GM19025 (cell line): ENCODE measurements around the gene DENND6B.

Experiments used
- ATAC-seq: cut with Tn5 transposase; IDR thresholded peaks from one replicate; pipeline ENCODE4 v1.9.1; 2021; ENCODE audit warnings: mild to moderate bottlenecking, low read depth, moderate library complexity; ENCODE audit not compliant: unreplicated experiment

Gene DENND6B

GRCh38 chr22:50289942-50290630 lies 36.7 kb downstream of the DENND6B start:
- no peak for ATAC-seq

DNA sequence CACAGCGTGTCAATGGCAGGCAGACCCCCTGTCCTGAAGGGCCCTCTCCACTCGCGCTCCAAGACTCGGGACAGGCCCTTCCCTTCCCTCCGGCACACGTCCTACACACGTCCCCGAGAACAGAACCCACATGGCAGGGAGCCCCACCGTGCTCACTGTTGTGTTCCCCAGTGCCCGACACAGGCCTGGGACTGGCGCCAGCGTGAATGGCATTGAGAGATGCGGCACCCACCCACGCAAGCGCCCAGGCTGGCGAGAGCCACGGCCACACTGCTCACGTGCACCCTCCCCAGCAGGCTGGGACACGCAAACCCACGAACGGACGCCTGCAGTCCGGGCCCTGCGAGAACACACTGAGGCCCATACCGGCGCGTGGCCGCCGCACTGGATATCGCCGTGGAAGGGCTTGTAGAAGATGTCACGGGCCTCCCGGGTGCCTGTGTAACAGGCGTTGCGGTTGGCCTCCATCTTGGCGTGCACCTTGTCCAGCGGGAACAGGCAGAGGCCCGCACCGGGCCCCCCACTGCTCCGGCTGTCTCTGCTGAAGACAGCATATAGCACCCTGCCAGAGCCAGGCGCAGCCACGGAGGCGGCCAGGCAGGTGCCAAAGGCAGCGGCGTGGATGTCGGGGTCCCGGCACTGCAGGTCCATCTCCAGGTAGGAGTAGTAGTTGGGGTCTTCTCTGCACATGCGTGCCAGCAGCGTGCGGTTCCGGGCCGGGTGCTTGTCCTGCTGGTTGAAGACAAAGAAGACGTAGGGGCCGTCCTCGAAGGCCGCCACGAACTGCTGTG lies 37.5 kb downstream of the DENND6B start:
- no peak for ATAC-seq

- ATAC-seq = no peak
These were observed 39.1 kb downstream of the DENND6B start for GRCh38 chr22:50287731-50288130.

GRCh38 chr22:50286701-50287318 lies 40.0 kb downstream of the DENND6B start:
- ATAC-seq = no peak

DNA sequence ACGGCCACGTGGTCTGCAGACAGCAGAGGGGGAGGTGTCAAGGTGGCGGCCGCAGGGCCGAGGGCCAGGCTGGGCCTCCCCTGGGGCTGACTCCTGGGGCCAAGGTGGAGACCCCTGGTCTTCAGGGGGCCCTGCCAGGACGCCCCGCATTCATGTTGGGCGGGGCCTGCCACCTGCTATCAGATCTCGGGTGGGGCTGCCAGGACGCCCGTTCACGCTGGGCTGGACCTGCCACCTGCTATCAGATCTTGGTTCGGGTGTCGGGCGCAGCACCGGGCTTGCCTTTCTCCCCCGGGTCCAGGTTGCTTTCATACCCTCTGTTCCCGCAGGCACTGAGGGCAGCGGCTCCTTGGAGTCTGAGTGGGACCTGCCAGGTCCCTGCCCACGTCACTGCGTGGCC lies 40.5 kb downstream of the DENND6B start:
- no peak for ATAC-seq

- no peak for ATAC-seq
These were observed 41.1 kb downstream of the DENND6B start for GRCh38 chr22:50285568-50286229.

- no peak for ATAC-seq
These were observed 42.3 kb downstream of the DENND6B start for GRCh38 chr22:50284479-50284878.

- ATAC-seq = no peak
These were observed 43.0 kb downstream of the DENND6B start for GRCh38 chr22:50283821-50284220.

DNA sequence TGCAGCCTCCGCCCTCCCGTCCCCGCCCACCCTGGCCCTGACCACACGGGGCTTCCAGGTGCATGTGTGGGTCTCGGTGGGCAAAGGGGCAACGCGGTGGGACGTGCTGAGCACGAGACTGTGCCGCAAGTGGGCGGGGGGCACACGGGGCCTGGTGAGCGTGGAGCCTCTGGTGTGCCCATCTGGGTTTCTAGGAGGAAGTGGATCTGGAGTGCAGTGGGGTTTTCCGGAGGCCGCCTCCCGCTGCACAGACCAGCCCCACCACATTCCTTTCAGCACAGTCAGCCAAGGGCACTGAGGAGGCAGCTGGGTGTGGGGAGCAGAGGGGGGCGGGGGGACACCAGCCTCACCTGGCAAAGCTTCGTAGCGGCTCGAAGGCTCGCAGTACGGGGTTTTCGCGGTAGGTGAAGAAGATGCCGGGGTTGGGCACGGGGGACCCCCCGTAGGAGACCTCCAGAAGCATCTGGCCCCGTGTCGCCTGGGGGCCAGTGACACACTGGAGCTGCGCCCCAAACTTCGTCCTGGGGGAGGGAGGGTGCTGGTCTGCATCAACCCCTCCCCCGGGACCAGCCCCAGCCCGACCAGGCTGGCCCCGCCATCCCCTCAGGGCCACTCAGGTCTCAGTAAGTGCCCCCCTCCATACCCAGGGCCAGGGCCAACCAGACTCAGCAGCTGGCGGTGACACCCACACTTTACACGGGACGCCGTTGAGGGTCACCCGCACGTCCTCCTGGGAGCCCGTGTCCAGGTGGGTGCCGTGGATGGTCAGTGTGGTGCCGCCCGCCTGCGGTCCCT lies 44.3 kb downstream of the DENND6B start:
- no peak for ATAC-seq

DNA sequence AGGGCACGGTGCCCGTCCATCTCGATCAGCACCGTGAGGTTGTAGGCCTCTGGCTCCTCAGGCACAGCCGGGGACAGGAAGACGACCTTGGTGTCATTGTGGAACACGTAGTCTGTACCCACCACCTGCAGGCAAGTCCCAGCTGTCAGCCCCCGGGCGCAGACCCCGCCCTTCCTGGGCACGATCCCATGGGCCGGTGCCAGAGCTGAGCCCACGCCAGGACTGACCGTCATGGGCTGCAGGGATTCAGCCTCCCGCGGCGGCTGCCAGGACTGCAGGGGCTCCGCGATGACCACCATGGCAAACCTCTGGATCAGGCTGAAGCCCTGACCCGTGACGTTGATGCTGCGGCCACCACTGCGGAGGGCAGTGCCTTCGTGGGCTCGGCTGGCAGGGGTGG lies 44.9 kb downstream of the DENND6B start:
- no peak for ATAC-seq

GRCh38 chr22:50281384-50281760 lies 45.4 kb downstream of the DENND6B start:
- ATAC-seq = no peak

- no peak for ATAC-seq
These were observed 46.0 kb downstream of the DENND6B start for GRCh38 chr22:50280708-50281383.

DNA sequence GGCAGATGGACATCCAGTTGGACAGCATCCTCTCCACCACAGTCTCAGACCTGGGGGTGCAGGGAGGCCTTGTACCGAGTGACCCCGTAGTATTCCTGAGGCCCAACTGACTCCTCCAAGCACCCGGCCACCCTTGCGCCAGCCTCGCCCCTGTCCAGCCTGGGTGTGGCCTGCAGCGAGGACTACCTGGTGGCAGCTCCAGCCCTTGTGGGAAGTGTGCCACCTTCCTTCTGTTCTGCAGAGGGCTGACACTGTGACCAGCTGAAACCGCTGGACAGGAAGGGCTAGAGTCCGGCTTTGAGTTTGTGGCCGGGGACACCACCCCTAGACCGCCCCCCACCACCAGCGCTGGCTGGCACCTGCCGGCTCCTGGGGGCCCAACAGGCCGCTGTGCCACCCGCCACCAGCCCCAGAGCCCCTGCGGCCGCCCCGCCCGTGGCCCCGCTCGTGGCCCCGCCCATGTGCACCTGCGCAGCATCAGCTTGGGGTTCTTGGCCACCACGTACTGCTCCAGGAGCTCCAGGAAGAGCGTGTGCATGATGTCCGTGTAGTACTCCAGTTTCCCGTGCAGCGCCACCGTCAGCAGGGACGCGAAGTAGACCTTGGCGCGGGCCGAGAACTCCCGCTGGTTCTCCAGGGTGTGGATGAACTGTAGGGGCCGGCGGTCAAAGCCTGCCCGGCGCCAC lies 46.6 kb downstream of the DENND6B start:
- no peak for ATAC-seq

- no peak for ATAC-seq
These were observed 47.7 kb downstream of the DENND6B start for GRCh38 chr22:50278956-50279619.

- no peak for ATAC-seq
These were observed 48.4 kb downstream of the DENND6B start for GRCh38 chr22:50278461-50278860.

DNA sequence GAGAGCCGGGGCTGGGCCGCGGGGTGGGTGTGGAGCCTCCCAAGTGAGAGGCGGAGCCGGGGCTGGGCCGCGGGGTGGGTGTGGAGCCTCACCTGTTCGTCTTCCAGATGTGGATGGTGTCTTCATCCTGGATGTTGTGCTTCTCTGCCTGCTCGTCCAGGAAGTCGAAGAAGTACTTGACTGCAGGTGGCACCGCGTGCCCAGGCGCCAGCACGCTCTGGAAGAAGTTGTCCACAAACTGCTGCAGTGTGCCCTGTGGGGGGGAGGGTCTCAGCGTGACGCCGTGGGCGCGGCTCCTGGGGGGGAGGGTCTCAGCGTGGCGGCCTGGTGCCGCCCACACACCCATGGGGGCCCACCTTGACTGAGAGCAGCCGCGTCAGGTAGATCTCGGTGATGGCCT lies 49.1 kb downstream of the DENND6B start:
- no peak for ATAC-seq

GRCh38 chr22:50276143-50276542 lies 50.7 kb downstream of the DENND6B start:
- peak; percentile 67 for ATAC-seq

DNA sequence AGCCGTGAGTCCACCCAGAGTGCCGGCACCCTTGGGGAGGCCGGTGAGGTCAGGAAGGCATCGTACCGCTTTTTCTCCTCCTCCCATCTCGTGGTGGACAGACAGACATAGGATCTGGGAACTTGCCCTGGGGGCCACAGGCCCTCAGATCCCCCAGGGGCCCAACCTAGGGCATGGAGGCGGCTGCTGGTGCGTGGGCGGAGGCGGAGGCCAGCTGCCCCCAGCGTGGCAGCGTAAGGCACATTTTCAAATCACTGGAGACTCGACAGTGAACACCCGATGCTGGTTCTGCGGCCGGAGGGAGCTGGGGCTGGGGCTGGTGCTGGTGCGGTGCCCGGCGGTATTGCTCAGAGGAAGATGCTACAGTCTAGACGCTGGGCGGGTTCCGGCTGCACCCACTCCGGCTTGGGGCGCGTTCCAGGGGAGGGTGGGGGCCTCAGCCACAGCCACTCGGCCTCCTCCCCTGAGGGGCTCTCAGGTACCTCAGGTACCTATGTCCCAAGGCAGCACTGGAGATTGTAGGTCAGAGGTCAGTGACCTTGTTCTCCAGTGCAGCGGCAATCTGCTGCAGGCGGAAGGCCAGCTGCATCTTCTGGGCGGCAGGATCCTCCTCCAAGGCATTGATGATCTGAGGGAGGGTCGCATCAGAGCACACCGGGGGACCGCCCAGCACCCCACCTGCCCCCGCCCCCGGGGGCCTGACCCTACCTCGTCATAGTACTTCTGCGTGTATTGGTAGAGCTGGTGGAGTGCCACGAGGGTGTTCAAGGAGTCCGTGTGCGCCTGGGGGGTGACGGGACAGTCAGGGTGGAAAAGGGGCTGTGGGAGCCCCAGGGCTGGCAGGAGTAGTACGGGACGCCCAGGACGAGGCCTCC lies 51.4 kb downstream of the DENND6B start:
- ATAC-seq = no peak
